NCI-H128 (cell line): ENCODE results near the gene MC2R.

Source experiments
- DNase-seq: peaks from one replicate; lab custom pipeline; 2025; ENCODE audit not compliant: unreplicated experiment; lab: John Stamatoyannopoulos, UW

The MC2R gene

GRCh38 chr18:13915391-13915790 lies at the start of gene MC2R:
Gene MC2R, minus strand, starts transcription at chr18:13915536. Its CDS starts 30,018 bp downstream, at chr18:13885518.
- no peak for DNase-seq

DNA sequence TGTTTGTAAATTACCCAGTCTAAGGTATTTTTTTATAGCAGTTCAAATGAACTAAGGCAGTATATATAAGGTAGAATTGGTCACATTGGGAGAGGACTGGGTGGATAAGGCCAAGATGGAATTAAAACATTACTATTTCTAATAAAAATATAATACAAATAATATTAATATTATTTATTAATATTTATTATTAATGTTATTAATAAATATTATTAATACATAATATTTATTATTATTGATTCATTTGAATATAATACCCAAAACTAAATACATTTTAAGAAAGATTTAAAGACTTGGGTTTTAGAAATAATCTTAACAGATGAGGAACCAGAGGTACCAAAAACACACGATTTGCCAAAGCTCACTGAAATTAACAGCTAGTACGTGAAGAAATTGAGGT lies 30.5 kb upstream of the MC2R start:
- DNase-seq: no peak

GRCh38 chr18:13943338-13943737 lies 28.0 kb upstream of the MC2R start:
- DNase-seq: no peak

DNA sequence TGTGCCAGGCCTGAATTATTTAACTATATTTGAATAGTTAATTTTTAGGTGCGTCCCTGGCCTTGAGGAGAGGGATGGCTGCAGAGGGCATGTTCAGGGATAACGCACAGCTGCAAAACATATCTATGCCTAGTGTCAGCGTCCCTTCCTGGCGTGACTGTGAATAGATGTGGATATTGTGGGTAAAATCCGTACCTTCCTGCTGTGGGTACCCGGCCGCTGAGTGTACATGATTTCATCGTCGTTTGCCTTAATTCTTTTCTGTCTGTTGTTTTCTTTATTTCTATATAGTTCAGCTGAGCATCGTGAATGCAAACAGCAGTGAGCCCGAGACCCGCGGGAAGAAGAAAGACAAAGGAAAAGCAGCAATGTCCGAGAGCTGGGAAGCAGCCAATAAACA lies 25.0 kb upstream of the MC2R start:
- DNase-seq: no peak

DNA sequence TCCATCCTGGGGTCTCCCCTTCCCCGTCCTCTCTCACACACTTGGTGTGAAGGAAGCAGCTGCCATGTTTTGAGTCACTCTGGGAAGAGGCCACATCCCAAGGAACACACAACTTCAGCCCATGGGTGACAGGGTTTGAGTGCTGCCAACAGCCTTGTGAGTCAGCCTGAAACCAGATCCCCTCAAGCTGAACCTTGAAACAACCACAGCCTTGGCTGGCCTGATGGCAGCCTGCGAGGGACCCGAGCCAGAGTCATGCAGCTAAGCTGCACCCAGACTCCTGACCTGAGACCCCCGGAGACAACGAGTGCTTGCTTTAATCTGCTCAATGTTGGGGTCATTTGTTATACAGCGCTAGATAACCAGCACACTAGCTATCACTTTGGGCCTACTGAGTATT lies 19.3 kb upstream of the MC2R start:
- no peak for DNase-seq

DNA sequence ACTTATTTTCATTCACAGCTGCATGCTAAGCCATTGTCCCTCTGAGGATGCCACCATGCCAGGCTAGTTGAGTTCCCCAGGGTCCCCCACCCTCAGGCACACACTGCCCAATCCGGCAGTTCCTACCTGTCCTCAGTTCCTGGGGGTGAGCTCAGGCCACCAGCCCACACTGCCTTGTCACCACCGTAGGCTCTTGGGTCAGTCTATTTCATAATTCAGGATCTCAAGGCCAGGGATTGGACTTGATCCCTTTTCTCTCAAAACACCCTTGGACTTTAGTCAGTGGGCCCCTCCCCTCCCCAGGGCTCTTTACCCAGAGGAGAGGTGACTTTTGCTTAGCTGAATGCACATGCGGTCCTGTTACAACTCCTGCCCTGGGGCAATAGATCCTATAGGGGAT lies 18.7 kb upstream of the MC2R start:
- DNase-seq: no peak

GRCh38 chr18:13932285-13933025 lies 17.1 kb upstream of the MC2R start:
- no peak for DNase-seq

DNA sequence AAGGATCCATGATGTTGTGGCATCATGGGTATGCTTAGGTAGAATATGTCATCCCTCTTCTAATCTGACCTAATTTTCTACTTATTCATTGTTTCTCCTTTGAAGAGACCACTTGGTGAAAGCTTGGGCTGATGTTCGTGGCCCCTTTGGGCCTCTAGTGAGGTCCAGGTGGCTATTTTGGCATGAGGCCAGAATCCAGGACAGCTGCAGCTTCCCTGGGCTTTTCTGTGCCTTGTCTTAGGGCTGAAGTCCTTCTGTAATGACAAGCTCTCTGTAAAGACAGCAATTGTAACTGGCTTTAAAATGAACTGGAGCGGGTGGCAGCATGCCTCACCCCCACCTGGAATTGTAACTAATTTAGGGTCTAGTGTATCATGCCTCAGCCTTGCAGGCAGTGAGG lies 15.6 kb upstream of the MC2R start:
- DNase-seq: no peak

- no peak for DNase-seq
Observed at GRCh38 chr18:13923221-13923620, 7.9 kb upstream of the MC2R start.

- DNase-seq: no peak
Observed at GRCh38 chr18:13918898-13919297, 3.6 kb upstream of the MC2R start.

DNA sequence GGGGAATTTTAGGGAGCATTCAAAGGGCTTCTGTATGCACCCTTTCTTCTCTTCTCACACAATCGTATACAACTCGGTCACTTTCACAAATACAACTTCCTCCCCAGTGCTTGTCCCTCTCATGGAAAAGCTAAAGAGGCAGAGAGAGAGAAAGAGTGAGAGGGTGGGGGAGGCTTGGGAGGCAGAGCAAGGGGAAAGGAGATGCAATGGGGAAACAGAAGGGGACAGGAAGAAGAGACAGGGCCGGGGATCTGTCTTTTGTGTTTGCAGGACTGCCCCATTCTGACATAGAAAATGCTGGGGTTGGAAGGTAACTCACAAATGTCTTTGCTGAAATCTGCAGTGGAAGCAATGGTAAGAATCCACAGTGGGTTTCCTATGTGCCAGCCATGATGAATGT lies 2.1 kb upstream of the MC2R start:
- DNase-seq: no peak

GRCh38 chr18:13916559-13916958 lies 1.2 kb upstream of the MC2R start:
- no peak for DNase-seq

DNA sequence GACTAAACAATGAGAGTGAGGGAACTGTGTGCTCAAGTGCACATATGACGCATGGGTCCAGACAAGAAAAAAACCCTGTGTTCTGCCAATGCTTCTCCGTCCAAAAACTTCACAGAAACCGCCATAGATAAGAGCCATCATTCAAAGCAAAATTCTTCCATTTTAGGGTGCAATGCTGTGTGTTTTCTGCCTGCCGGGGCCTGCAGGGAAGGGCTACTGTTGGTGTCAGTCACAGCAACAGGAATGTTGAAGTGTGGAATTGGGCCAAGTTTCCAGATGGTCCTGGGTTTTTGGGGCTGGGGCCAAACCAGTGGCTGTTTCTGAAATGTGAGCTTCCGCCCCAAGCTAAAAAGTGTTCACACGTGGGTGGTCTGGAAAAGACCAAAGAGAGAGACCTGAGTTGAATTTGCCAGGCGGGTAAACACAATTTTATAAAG lies 677 bp upstream of the MC2R start:
- DNase-seq: no peak

GRCh38 chr18:13914756-13915155 lies 580 bp downstream of the MC2R start:
- DNase-seq: no peak

- no peak for DNase-seq
Observed at GRCh38 chr18:13914170-13914569, 1.2 kb downstream of the MC2R start.

- no peak for DNase-seq
Observed at GRCh38 chr18:13913205-13913604, 2.1 kb downstream of the MC2R start.

DNA sequence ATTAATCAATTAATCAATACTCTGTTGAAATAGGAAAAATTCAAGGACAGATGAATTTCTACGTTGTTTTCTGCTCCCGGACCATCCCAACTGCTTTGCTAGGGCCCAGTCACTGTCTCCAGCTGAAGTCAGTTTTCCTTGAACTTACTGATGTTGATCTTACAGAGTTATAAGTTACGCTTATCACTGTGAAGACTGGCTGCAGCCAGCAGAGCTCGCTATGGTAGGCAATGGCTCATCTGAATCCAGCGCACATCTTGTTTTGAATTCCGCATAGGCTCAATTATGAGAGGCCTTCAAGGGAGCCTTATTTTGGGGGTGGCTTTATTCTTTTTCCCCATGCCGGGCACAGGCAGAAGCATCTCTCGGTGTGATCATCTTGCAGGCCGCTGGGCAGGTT lies 2.7 kb downstream of the MC2R start:
- DNase-seq: no peak

DNA sequence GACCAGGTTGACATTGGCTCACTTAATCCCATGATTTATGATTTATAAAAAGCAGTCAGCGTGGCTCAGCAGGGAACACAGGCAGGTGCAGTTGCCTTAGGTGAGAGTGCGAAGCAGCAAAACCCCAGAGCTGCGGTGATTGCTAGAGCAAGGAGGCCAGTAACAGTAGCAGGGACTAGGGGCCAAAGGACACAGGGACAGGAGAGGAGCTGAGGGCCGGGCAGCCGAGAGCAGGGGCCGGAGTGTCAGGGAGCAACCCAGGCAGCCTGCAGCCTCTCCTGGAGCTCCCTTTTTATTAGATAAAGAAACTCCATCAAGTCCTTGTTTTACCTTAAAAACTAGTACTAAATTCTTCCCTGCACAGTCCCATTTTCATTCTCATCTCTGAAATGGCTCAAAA lies 4.3 kb downstream of the MC2R start:
- no peak for DNase-seq

GRCh38 chr18:13910501-13910900 lies 4.8 kb downstream of the MC2R start:
- no peak for DNase-seq

DNA sequence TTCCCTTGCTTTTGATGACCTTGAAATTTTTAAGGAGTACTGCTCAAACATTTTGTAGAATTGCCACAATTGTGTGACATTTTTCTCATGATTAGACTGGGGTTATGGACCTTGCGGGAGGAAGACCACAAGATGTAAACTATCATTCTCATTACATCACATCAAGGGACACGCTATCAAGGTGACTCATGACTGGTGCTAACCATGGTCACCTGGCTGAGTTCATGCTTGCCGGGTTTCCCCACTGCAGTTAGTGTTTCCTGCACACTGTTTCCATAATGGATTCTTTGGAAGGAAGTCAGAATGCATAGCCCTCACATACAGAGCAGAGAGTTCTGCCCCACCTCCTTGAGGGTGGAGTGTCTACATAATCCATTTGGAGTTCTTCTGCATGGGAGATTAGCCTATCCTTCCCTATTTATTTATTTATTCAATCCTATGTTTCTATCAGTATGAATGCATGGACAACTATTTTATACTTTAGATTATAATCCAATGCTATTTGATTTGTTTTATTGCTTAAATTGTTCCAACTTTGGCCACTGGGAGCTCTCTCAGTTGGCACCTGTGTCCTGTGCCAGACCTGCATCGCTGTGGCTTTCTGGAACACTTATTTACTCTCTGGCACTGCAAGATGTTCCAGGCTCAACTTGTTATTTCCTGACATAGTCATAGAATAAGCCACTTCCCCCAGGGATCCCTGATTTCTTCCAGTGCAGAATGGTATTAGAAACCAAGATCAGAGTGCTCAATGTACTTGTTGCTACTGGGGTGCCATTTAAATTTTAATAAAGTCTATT lies 6.0 kb downstream of the MC2R start:
- DNase-seq: no peak

- DNase-seq: no peak
Observed at GRCh38 chr18:13900633-13901032, 14.7 kb downstream of the MC2R start.

DNA sequence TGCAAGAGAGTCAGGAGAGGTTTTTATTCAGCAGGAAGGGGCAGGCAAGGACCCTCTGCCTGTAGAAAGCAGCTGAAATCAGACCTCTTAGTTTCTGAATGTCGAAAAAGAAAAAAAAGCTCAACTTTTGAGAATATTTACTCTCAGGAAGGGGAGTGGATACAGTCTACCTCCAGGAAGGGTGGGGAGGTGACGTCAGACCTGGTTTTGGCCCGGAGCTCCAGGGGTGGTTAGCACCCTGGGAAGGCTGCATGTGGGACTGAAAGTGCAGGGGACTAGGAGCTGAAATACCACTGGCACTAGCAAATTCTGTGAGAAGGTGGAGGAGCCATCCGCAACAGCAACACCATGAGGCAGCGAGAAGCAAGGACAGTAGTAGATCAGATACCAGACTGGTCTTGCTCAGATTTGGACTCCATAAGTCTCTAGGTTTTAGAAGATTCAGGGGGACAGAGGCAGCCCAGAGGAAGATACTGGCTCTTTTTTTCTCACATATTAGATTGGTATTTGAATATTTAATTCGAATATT lies 19.8 kb downstream of the MC2R start:
- no peak for DNase-seq
